Measurements from ENCODE around the gene PRKCQ.

The PRKCQ gene

GRCh38 chr10:6520138-6520537 is 59.9 kb downstream of the PRKCQ start:
- no peak for DNase-seq (ENCODE audit: low read depth)

- DNase-seq (ENCODE audit: low read depth) = no peak
Measured at GRCh38 chr10:6518791-6519429, 61.2 kb downstream of the PRKCQ start.

GRCh38 chr10:6516929-6517284 is 63.2 kb downstream of the PRKCQ start:
- no peak for DNase-seq (ENCODE audit: low read depth)

GRCh38 chr10:6516281-6516928 is 63.7 kb downstream of the PRKCQ start:
- no peak for DNase-seq (ENCODE audit: low read depth)

- DNase-seq (ENCODE audit: low read depth) = no peak
Measured at GRCh38 chr10:6514844-6515780, 65.0 kb downstream of the PRKCQ start.

GRCh38 chr10:6514180-6514579 is 65.9 kb downstream of the PRKCQ start:
- DNase-seq (ENCODE audit: low read depth) = no peak

- no peak for DNase-seq (ENCODE audit: low read depth)
Measured at GRCh38 chr10:6513476-6513875, 66.6 kb downstream of the PRKCQ start.

- DNase-seq (ENCODE audit: low read depth) = no peak
Measured at GRCh38 chr10:6512182-6512581, 67.9 kb downstream of the PRKCQ start.

GRCh38 chr10:6511347-6511746 is 68.7 kb downstream of the PRKCQ start:
- no peak for DNase-seq (ENCODE audit: low read depth)

GRCh38 chr10:6507311-6507710 is 72.8 kb downstream of the PRKCQ start:
- DNase-seq (ENCODE audit: low read depth) = no peak

- no peak for DNase-seq (ENCODE audit: low read depth)
Measured at GRCh38 chr10:6505300-6505699, 74.8 kb downstream of the PRKCQ start.

GRCh38 chr10:6504296-6504695 is 75.8 kb downstream of the PRKCQ start:
- DNase-seq (ENCODE audit: low read depth) = no peak

GRCh38 chr10:6503171-6503570 is 76.9 kb downstream of the PRKCQ start:
- no peak for DNase-seq (ENCODE audit: low read depth)

GRCh38 chr10:6501931-6502330 is 78.1 kb downstream of the PRKCQ start:
- DNase-seq (ENCODE audit: low read depth) = no peak

GRCh38 chr10:6499974-6500373 is 80.1 kb downstream of the PRKCQ start:
- no peak for DNase-seq (ENCODE audit: low read depth)

GRCh38 chr10:6498771-6499170 is 81.3 kb downstream of the PRKCQ start:
- DNase-seq (ENCODE audit: low read depth) = no peak

GRCh38 chr10:6497620-6498019 is 82.5 kb downstream of the PRKCQ start:
- DNase-seq (ENCODE audit: low read depth) = no peak

GRCh38 chr10:6494936-6495592 is 85.0 kb downstream of the PRKCQ start:
- no peak for DNase-seq (ENCODE audit: low read depth)

- no peak for DNase-seq (ENCODE audit: low read depth)
Measured at GRCh38 chr10:6494442-6494819, 85.6 kb downstream of the PRKCQ start.

GRCh38 chr10:6493521-6494441 is 86.3 kb downstream of the PRKCQ start:
- DNase-seq (ENCODE audit: low read depth) = peak; percentile 3

- DNase-seq (ENCODE audit: low read depth) = no peak
Measured at GRCh38 chr10:6492896-6493295, 87.2 kb downstream of the PRKCQ start.

Measured in stromal cell of bone marrow (primary cell).